ENCODE data around the gene LEFTY2. TPM values are rescaled to one million over a fixed set of nuclear protein-coding genes. Genes with fewer than 3 reads are reported as not detected.
"Not testable (repeated sequence)": the region's sequence is repeated elsewhere in the genome, so short reads cannot be mapped to it uniquely, and the experiment has no call there.

LEFTY2 gene
- total RNA-seq, 4 donors from 2014 or later = 0.36 to 4.5 (median 0.63) TPM; not detected in 1

DNA sequence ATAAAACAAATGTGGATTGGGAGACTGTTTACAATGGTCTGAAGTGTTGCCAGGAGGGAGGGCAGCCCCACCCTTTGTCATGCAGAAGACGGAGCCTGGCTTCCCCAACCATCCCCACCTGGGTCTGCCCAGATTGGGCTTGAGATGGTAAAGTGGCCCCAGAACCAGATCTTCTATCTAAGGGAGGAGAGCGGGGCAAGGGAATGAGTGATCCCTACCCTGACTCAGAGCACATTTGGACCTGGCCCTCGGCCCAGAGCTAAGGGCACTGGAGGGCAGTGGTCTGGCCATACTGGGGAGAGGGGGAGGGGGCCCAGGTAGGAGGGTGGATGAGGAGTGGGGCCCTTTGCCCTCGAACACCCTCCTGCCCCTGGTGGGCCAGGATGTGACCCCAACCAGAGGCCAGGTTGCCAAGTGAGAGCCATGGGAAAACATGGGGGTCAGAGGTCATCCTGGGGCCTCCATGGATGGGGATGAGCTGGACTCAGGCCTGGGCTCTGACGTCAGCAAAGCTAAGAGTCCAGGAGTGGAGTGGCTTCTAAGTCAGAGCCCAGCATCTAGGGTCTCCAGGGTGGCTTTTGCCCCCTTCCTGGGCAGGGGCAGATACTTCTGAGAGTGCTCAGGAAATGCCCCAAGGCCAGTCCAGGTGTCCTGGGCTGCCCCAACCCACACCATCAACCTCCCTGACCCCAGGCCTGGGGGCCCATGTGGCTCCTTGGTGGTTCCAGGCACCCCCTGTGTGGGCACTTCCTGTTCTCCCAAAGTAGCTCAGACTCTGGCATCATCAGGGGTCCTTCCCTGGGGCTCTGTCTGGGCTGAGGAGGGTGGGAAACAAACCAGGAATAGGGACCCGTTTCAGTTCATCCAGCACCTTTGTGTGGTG is 50.4 kb downstream of the LEFTY2 start:
- no peak for DNase-seq (ENCODE audit: low spot score)
- TF ChIP-seq, protein P1, sequence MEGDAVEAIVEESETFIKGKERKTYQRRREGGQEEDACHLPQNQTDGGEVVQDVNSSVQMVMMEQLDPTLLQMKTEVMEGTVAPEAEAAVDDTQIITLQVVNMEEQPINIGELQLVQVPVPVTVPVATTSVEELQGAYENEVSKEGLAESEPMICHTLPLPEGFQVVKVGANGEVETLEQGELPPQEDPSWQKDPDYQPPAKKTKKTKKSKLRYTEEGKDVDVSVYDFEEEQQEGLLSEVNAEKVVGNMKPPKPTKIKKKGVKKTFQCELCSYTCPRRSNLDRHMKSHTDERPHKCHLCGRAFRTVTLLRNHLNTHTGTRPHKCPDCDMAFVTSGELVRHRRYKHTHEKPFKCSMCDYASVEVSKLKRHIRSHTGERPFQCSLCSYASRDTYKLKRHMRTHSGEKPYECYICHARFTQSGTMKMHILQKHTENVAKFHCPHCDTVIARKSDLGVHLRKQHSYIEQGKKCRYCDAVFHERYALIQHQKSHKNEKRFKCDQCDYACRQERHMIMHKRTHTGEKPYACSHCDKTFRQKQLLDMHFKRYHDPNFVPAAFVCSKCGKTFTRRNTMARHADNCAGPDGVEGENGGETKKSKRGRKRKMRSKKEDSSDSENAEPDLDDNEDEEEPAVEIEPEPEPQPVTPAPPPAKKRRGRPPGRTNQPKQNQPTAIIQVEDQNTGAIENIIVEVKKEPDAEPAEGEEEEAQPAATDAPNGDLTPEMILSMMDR (IDR thresholded peaks at IDR 0.05) = no peak
- no peak for ATAC-seq (ENCODE audit: low FRiP score)

DNA sequence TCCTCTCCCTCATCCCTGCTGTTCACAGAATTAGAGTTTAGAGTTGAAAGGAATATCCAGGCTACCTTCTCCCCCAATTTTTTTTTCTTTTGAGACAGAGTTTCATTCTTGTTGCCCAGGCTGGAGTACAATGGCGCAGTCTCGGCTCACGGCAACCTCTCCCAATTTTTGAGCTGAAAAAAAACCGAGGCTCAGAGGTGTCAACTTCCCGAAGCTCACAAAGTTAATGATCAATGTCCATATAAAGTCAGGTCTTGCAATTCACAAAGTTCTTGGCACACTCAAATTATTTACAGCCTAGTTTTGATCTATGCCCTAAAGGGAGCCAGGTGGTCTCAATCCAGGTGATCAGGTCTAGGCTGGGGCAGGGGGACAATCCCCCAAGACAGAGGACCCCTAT is 51.3 kb downstream of the LEFTY2 start:
- DNase-seq (ENCODE audit: low spot score) (no peak), ATAC-seq (ENCODE audit: low FRiP score) (no peak)
- TF ChIP-seq, protein P1 (IDR thresholded peaks at IDR 0.05) = no peak

DNA sequence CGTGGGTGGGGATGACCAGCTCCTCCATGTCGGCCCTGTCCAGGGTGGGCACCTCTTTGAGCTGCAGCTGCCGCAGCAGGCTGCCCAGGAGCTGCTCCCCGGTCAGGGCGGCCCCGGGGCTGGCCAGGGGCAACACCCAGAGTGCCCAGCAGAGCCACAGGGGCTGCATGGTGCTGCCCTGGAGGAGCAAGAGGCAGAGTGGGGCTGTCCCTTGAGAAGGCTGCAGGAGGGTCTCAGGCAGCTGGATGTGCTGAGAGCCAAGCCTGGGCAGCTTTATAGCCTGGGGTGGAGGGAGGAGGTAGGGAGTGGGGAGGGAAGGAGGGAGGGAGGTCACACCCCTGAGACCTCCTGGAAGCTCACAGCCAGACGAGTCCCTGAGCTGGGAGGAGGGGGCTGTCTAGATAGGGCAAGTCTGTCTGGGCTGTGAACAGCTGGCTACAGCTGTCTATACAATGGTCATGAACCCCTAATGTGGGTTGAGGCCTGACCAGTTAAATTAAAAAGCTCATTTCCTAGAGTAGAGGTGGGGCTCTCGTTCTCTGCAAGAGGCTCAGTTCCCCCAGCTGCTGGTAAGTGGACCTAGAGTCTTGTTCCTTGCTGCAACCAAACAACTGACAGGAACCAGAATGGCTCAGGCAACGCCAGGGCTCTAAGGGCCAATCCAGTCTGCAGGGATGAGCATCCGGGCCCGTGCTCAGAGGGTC is 52.0 kb downstream of the LEFTY2 start, which contains the start of gene LEFTY1:
Gene LEFTY1, minus strand, starts transcription at position 249 of the 704 bp plus-strand sequence. Its CDS starts 80 bp downstream, at position 169.
- ATAC-seq (ENCODE audit: low FRiP score) (no peak), DNase-seq (ENCODE audit: low spot score) (no peak)
- TF ChIP-seq, protein P1 (IDR thresholded peaks at IDR 0.05) = no peak

DNA sequence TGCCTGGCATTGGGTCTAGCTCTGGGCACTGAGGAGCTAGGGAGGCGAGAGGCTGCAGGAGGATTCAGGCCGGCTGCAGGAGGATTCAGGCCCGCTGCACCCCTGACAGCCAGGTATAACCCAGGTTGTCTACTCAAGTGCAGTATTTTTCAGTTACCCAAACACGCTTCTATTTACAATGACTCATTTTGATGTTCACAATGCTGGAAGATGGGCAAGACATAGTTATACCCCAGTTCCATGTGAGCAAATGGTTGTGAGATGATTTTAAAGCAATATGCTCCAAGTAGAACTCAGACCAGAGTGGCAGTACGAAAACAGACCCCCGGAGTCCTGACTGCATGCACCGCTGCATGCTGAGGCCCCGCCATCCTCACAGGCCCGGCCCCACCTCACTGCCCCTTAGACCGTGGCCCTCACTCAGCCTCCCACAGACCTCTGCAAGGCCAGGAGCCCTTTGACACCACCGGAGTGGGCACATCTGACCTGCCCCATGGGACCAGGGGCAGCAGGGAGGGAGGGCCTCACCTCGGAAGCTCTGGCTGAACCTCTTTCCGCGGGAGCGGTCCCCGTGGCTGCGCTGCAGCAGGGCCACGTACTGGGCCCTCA is 52.6 kb downstream of the LEFTY2 start:
- TF ChIP-seq, protein P1 (IDR thresholded peaks at IDR 0.05) = no peak
- DNase-seq (ENCODE audit: low spot score) (no peak), ATAC-seq (ENCODE audit: low FRiP score) (no peak)

DNA sequence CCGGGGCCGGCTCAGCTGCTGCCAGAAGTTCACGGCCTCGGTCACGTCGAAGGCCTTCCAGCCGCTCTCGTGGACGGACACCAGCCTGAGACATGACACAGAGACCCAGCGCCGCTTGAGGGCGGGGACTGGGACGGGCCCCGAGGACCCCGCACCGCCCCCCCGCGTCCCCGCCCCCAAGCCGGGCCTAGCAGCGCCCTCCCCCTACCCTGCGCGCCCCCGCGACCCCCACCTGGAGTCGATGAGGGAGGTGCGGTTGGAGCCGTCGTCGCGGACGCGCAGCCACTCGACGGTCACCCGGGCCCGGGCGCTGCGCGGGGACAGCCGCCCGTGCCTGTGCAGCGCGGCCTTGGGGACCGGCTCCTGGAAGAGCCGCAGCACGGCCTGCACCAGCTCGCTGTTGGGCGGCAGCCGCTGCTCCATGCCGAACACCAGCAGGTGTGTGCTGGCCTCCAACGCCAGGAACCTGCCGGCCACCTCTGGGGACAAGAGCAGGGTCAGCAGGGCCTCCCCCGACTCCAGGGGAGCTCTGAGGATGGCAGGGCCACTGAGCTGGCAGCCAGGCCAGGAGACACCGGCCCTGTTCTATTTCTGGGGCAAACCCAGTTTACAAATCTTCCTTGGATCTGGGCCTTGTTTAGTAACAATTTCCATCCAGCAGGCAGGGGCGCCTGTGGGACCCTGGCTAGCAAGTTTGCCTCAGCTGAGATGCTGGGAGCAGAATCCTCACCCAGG is 53.3 kb downstream of the LEFTY2 start:
- not testable (repeated sequence) for DNase-seq (ENCODE audit: low spot score); ATAC-seq (ENCODE audit: low FRiP score)

DNA sequence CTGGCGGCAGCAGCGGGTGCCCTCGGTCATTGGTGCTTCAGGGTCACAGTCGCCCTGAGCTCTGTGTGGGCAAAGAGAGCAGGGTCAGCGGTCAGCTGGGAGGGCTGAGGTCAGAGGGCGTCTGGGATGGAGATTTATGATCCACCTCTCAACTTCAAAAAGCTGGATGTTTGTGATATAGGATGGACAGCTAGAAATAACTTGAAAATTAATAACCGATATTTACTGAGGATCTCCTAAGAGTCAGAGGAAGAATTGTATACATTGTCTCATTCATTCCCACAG is 54.0 kb downstream of the LEFTY2 start:
- DNase-seq (ENCODE audit: low spot score) (no peak), ATAC-seq (ENCODE audit: low FRiP score) (no peak)
- TF ChIP-seq, protein P1 (IDR thresholded peaks at IDR 0.05) = no peak

Small RNAs within 50 kb of the gene (small RNA-seq; reads per million reads assigned to genes)
- gene AL117348.1 = not detected
- not detected for gene NDUFA3P3

Other genes starting within 250 kb of the LEFTY2 start
- 100 to 1,000 TPM; 111 to 172 (median 141) TPM for gene SRP9, start 163.4 kb downstream of the LEFTY2 start, total RNA-seq
- gene EPHX1, start 131.1 kb downstream of the LEFTY2 start, total RNA-seq = 100 to 1,000 TPM in 3 of 4 donors, 10 to 100 TPM in 1; 89.0 to 177 (median 156) TPM
- 10 to 100 TPM; 27.6 to 93.3 (median 41.5) TPM for gene TMEM63A, start 58.8 kb downstream of the LEFTY2 start, total RNA-seq
- gene LEFTY1, start 52.1 kb downstream of the LEFTY2 start, total RNA-seq = under 1 TPM in 1 of 4 donors, not detected in 3; 0.44 TPM
- gene PYCR2, start 17.0 kb downstream of the LEFTY2 start, total RNA-seq = 10 to 100 TPM; 33.5 to 52.6 (median 45.6) TPM
- gene SDE2, start 58.1 kb upstream of the LEFTY2 start, total RNA-seq = 10 to 100 TPM; 18.0 to 42.3 (median 21.5) TPM
- 100 to 1,000 TPM; 284 to 317 (median 305) TPM for gene H3-3A, start 121.5 kb upstream of the LEFTY2 start, total RNA-seq
- 10 to 100 TPM; 43.1 to 52.9 (median 48.1) TPM for gene ACBD3, start 245.5 kb upstream of the LEFTY2 start, total RNA-seq

Data from omental fat pad (tissue), 4 donors.